GM21367 (cell line): ENCODE measurements around the gene TTC39A.
"Not testable (repeated sequence)": the region's sequence is repeated elsewhere in the genome, so short reads cannot be mapped to it uniquely, and the experiment has no call there.

Source experiments
- ATAC-seq: cut with Tn5 transposase; IDR thresholded peaks from one replicate; pipeline ENCODE4 v1.9.1; 2021; ENCODE audit not compliant: unreplicated experiment

TTC39A gene

GRCh38 chr1:51340380-51340779 is 10.0 kb upstream of the TTC39A start:
- no peak for ATAC-seq

- no peak for ATAC-seq
Measured at GRCh38 chr1:51336711-51337110, 6.3 kb upstream of the TTC39A start.

GRCh38 chr1:51336004-51336403 is 5.6 kb upstream of the TTC39A start:
- ATAC-seq, result no peak

GRCh38 chr1:51331206-51332100 is 1.1 kb upstream of the TTC39A start:
- peak; percentile 57 for ATAC-seq

GRCh38 chr1:51329443-51330325 is 678 bp downstream of the TTC39A start:
- ATAC-seq, result no peak

GRCh38 chr1:51328926-51329325 is 1.4 kb downstream of the TTC39A start:
- ATAC-seq, result no peak

- no peak for ATAC-seq
Measured at GRCh38 chr1:51328279-51328678, 2.1 kb downstream of the TTC39A start.

GRCh38 chr1:51327386-51327785 is 3.0 kb downstream of the TTC39A start:
- no peak for ATAC-seq

- no peak for ATAC-seq
Measured at GRCh38 chr1:51326839-51327238, 3.5 kb downstream of the TTC39A start.

GRCh38 chr1:51325878-51326755 is 4.2 kb downstream of the TTC39A start:
- ATAC-seq, result no peak

- no peak for ATAC-seq
Measured at GRCh38 chr1:51325391-51325790, 5.0 kb downstream of the TTC39A start.

- ATAC-seq, result not testable (repeated sequence)
Measured at GRCh38 chr1:51325011-51325385, 5.4 kb downstream of the TTC39A start.

GRCh38 chr1:51324251-51325010 is 5.9 kb downstream of the TTC39A start:
- no peak for ATAC-seq

GRCh38 chr1:51323778-51324177 is 6.6 kb downstream of the TTC39A start:
- no peak for ATAC-seq

GRCh38 chr1:51322417-51323101 is 7.8 kb downstream of the TTC39A start:
- ATAC-seq, result no peak

GRCh38 chr1:51321924-51322280 is 8.5 kb downstream of the TTC39A start:
- ATAC-seq, result no peak

GRCh38 chr1:51320967-51321923 is 9.1 kb downstream of the TTC39A start:
- ATAC-seq, result no peak

- ATAC-seq, result no peak
Measured at GRCh38 chr1:51317798-51318197, 12.6 kb downstream of the TTC39A start.

GRCh38 chr1:51316846-51317120 is 13.6 kb downstream of the TTC39A start:
- ATAC-seq, result no peak
